ENCODE measurements around the gene PLXND1.

PLXND1 gene

DNA sequence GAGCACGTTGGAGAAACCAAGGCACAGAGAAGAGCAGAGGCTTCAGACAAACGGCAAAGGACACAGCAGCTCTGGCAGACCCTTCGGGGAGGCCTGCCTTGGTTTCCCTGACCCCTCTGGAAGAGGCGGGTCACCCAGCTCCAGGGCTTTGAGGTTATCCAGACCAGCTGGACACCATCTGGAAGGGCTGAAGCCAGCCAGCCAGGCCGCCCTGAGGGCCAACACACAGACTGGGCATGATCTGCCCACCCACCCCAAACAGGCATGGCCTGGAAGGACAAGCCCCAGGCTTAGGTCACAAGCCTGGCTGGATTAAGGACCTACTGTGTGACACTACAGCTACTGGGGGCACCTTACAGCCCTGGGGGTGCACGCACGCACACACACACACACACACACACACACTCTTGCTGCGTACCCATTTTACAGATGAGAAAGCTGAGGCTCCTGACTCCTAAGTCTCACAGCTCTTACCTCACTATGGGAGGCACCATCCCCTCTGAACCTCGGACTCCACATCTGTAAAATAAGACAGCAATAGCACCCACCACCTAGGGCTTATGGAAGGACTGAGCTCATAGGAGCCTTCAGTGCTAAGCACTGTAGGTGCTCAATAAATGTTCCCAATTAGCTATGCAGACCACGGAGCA, 10.8 kb downstream of the PLXND1 start:
- Histone ChIP-seq H3K36me3 (ENCODE audit: control insufficient read depth in 1 of 2, insufficient read depth in 2 of 2, low read length in 2 of 2) (no peaks in the 10 kb centered on the region), H3K9me3 (ENCODE audit: control insufficient read depth in 1 of 2, low read length in 2 of 2) (no peaks in the 10 kb centered on the region), H3K4me3 (ENCODE audit: low read depth in 1 of 2, low read length in 2 of 2) (peak overlapping the region in 1 of 2 donors; percentile 9), H3K9ac (ENCODE audit: low read depth in 1 of 2, low read length in 2 of 2) (peak overlapping the region in 1 of 2 donors; percentile 18), H3K27ac (ENCODE audit: low read depth, low read length) (peak overlapping the region; percentile 75), H3K4me1 (ENCODE audit: control insufficient read depth in 1 of 2, insufficient read depth in 2 of 2, low read length in 2 of 2) (peaks cover 26 to 80% of the 10 kb centered on the region in 2 donors), H3K27me3 (ENCODE audit: control insufficient read depth in 1 of 2, insufficient read depth in 2 of 2, low read length in 2 of 2) (no peaks in the 10 kb centered on the region)

GRCh38 chr3:129594907-129595390, 11.5 kb downstream of the PLXND1 start:
- Histone ChIP-seq H3K36me3 (ENCODE audit: control insufficient read depth in 1 of 2, insufficient read depth in 2 of 2, low read length in 2 of 2) (no peaks in the 10 kb centered on the region), H3K9ac (ENCODE audit: low read depth in 1 of 2, low read length in 2 of 2) (no peak overlapping the region), H3K27ac (ENCODE audit: low read depth, low read length) (peak overlapping the region; percentile 56), H3K4me3 (ENCODE audit: low read depth in 1 of 2, low read length in 2 of 2) (no peak overlapping the region), H3K4me1 (ENCODE audit: control insufficient read depth in 1 of 2, insufficient read depth in 2 of 2, low read length in 2 of 2) (peaks cover 26 to 74% of the 10 kb centered on the region in 2 donors), H3K27me3 (ENCODE audit: control insufficient read depth in 1 of 2, insufficient read depth in 2 of 2, low read length in 2 of 2) (no peaks in the 10 kb centered on the region), H3K9me3 (ENCODE audit: control insufficient read depth in 1 of 2, low read length in 2 of 2) (no peaks in the 10 kb centered on the region)

DNA sequence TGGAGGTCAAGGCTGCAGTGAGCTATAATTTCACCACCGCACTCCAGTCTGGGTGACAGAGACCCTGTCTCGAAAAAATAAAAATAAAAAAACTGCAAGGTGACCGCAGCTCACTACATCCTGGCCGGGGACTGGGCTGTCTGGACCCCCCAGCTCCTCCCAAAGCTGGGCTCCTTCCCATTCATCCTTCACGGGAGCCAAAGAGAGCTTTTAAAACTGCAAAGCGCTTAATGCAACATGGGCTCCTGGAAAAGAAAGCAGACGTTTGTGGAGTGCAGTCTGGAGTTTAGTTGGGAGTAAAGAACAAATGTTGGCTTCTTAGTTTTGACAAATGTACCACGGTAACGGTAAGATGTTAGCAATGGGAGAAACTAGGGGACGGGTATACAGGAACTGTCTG, 12.1 kb downstream of the PLXND1 start:
- H3K4me3 ChIP-seq (ENCODE audit: low read depth in 1 of 2, low read length in 2 of 2), result no peak overlapping the region
- H3K36me3 ChIP-seq (ENCODE audit: control insufficient read depth in 1 of 2, insufficient read depth in 2 of 2, low read length in 2 of 2), result no peaks in the 10 kb centered on the region
- H3K9me3 ChIP-seq (ENCODE audit: control insufficient read depth in 1 of 2, low read length in 2 of 2), result no peaks in the 10 kb centered on the region
- H3K27ac ChIP-seq (ENCODE audit: low read depth, low read length), result no peak overlapping the region
- H3K9ac ChIP-seq (ENCODE audit: low read depth in 1 of 2, low read length in 2 of 2), result no peak overlapping the region
- H3K27me3 ChIP-seq (ENCODE audit: control insufficient read depth in 1 of 2, insufficient read depth in 2 of 2, low read length in 2 of 2), result no peaks in the 10 kb centered on the region
- peaks cover 26 to 69% of the 10 kb centered on the region in 2 donors for H3K4me1 ChIP-seq (ENCODE audit: control insufficient read depth in 1 of 2, insufficient read depth in 2 of 2, low read length in 2 of 2)

GRCh38 chr3:129593595-129594339, 12.7 kb downstream of the PLXND1 start:
- Histone ChIP-seq H3K9me3 (ENCODE audit: control insufficient read depth in 1 of 2, low read length in 2 of 2) (no peaks in the 10 kb centered on the region), H3K9ac (ENCODE audit: low read depth in 1 of 2, low read length in 2 of 2) (peak overlapping the region in 1 of 2 donors; percentile 8), H3K4me1 (ENCODE audit: control insufficient read depth in 1 of 2, insufficient read depth in 2 of 2, low read length in 2 of 2) (peaks cover 26 to 63% of the 10 kb centered on the region in 2 donors), H3K27ac (ENCODE audit: low read depth, low read length) (peak overlapping the region; percentile 67), H3K4me3 (ENCODE audit: low read depth in 1 of 2, low read length in 2 of 2) (peak overlapping the region in 1 of 2 donors; percentile 13), H3K36me3 (ENCODE audit: control insufficient read depth in 1 of 2, insufficient read depth in 2 of 2, low read length in 2 of 2) (no peaks in the 10 kb centered on the region), H3K27me3 (ENCODE audit: control insufficient read depth in 1 of 2, insufficient read depth in 2 of 2, low read length in 2 of 2) (no peaks in the 10 kb centered on the region)

DNA sequence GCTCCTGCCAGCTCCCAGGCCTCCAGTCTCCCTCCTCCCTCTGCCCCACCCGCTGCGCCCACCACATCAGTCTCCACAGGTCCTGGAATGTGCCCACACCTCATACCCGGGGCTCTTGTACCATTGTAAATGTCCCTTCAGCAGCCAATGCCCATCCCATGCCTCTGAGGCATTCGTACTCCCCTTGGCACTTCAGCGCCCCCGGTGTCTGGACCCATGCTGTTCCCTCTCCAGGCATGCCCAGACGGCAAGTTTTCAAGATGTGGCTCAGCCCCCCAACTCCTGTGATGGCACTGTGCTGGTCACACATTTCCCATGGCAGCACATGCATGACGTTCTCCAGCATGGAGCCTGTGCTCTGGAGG, 13.3 kb downstream of the PLXND1 start:
- no peak overlapping the region for H3K9ac ChIP-seq (ENCODE audit: low read depth in 1 of 2, low read length in 2 of 2)
- H3K36me3 ChIP-seq (ENCODE audit: control insufficient read depth in 1 of 2, insufficient read depth in 2 of 2, low read length in 2 of 2), result no peaks in the 10 kb centered on the region
- H3K9me3 ChIP-seq (ENCODE audit: control insufficient read depth in 1 of 2, low read length in 2 of 2), result no peaks in the 10 kb centered on the region
- no peaks in the 10 kb centered on the region for H3K27me3 ChIP-seq (ENCODE audit: control insufficient read depth in 1 of 2, insufficient read depth in 2 of 2, low read length in 2 of 2)
- peaks cover 26 to 57% of the 10 kb centered on the region in 2 donors for H3K4me1 ChIP-seq (ENCODE audit: control insufficient read depth in 1 of 2, insufficient read depth in 2 of 2, low read length in 2 of 2)
- H3K27ac ChIP-seq (ENCODE audit: low read depth, low read length), result peak overlapping the region; percentile 67
- peak overlapping the region in 1 of 2 donors; percentile 13 for H3K4me3 ChIP-seq (ENCODE audit: low read depth in 1 of 2, low read length in 2 of 2)

- no peak overlapping the region for H3K9ac ChIP-seq (ENCODE audit: low read depth in 1 of 2, low read length in 2 of 2)
- no peaks in the 10 kb centered on the region for H3K27me3 ChIP-seq (ENCODE audit: control insufficient read depth in 1 of 2, insufficient read depth in 2 of 2, low read length in 2 of 2)
- peak overlapping the region; percentile 67 for H3K27ac ChIP-seq (ENCODE audit: low read depth, low read length)
- H3K4me3 ChIP-seq (ENCODE audit: low read depth in 1 of 2, low read length in 2 of 2), result peak overlapping the region in 1 of 2 donors; percentile 13
- H3K4me1 ChIP-seq (ENCODE audit: control insufficient read depth in 1 of 2, insufficient read depth in 2 of 2, low read length in 2 of 2), result peaks cover 22 to 51% of the 10 kb centered on the region in 2 donors
- H3K9me3 ChIP-seq (ENCODE audit: control insufficient read depth in 1 of 2, low read length in 2 of 2), result no peaks in the 10 kb centered on the region
- no peaks in the 10 kb centered on the region for H3K36me3 ChIP-seq (ENCODE audit: control insufficient read depth in 1 of 2, insufficient read depth in 2 of 2, low read length in 2 of 2)
Measured at GRCh38 chr3:129592381-129593131, 13.9 kb downstream of the PLXND1 start.

- Histone ChIP-seq H3K27me3 (ENCODE audit: control insufficient read depth in 1 of 2, insufficient read depth in 2 of 2, low read length in 2 of 2) (no peaks in the 10 kb centered on the region), H3K4me1 (ENCODE audit: control insufficient read depth in 1 of 2, insufficient read depth in 2 of 2, low read length in 2 of 2) (peaks cover 18 to 45% of the 10 kb centered on the region in 2 donors), H3K27ac (ENCODE audit: low read depth, low read length) (peak overlapping the region; percentile 30), H3K9me3 (ENCODE audit: control insufficient read depth in 1 of 2, low read length in 2 of 2) (no peaks in the 10 kb centered on the region), H3K9ac (ENCODE audit: low read depth in 1 of 2, low read length in 2 of 2) (no peak overlapping the region), H3K4me3 (ENCODE audit: low read depth in 1 of 2, low read length in 2 of 2) (no peak overlapping the region), H3K36me3 (ENCODE audit: control insufficient read depth in 1 of 2, insufficient read depth in 2 of 2, low read length in 2 of 2) (no peaks in the 10 kb centered on the region)
Measured at GRCh38 chr3:129591932-129592331, 14.5 kb downstream of the PLXND1 start.

DNA sequence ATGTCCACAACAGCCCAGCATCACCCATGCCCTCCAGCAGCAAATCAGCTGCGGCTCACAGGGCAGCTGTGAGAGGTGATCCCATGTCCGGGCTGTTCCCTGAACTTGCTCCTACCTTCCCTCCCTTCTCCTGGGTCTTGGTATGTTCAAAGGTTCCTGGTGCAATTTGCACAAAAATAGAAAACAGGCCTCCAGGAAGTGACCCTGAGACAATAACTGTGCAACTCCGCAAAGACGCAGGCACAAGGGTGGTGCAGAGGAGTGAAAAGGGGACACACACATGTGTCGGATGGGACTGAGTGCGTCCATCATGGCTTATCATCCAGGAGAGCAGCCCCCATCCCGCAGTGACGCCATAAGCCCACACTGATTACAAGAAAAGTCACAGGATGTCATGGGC, 16.3 kb downstream of the PLXND1 start:
- Histone ChIP-seq H3K4me3 (ENCODE audit: low read depth in 1 of 2, low read length in 2 of 2) (no peak overlapping the region), H3K27me3 (ENCODE audit: control insufficient read depth in 1 of 2, insufficient read depth in 2 of 2, low read length in 2 of 2) (no peaks in the 10 kb centered on the region), H3K9me3 (ENCODE audit: control insufficient read depth in 1 of 2, low read length in 2 of 2) (no peaks in the 10 kb centered on the region), H3K36me3 (ENCODE audit: control insufficient read depth in 1 of 2, insufficient read depth in 2 of 2, low read length in 2 of 2) (peaks cover 0 to 7% of the 10 kb centered on the region in 2 donors), H3K27ac (ENCODE audit: low read depth, low read length) (no peak overlapping the region), H3K9ac (ENCODE audit: low read depth in 1 of 2, low read length in 2 of 2) (no peak overlapping the region), H3K4me1 (ENCODE audit: control insufficient read depth in 1 of 2, insufficient read depth in 2 of 2, low read length in 2 of 2) (peaks cover 15 to 29% of the 10 kb centered on the region in 2 donors)

- Histone ChIP-seq H3K27ac (ENCODE audit: low read depth, low read length) (no peak overlapping the region), H3K9me3 (ENCODE audit: control insufficient read depth in 1 of 2, low read length in 2 of 2) (no peaks in the 10 kb centered on the region), H3K4me3 (ENCODE audit: low read depth in 1 of 2, low read length in 2 of 2) (no peak overlapping the region), H3K27me3 (ENCODE audit: control insufficient read depth in 1 of 2, insufficient read depth in 2 of 2, low read length in 2 of 2) (no peaks in the 10 kb centered on the region), H3K4me1 (ENCODE audit: control insufficient read depth in 1 of 2, insufficient read depth in 2 of 2, low read length in 2 of 2) (peaks cover 6 to 7% of the 10 kb centered on the region in 2 donors), H3K36me3 (ENCODE audit: control insufficient read depth in 1 of 2, insufficient read depth in 2 of 2, low read length in 2 of 2) (peaks cover 0 to 15% of the 10 kb centered on the region in 2 donors), H3K9ac (ENCODE audit: low read depth in 1 of 2, low read length in 2 of 2) (no peak overlapping the region)
Measured at GRCh38 chr3:129587566-129588210, 18.8 kb downstream of the PLXND1 start.
